Sigmoid colon (tissue), 4 donors: ENCODE measurements around the gene NAP1L5.

Experiments
- EP300 ChIP-seq, 4 donors: sonication (generic); formaldehyde crosslinking; IDR thresholded peaks; one replicate each; pipeline ENCODE4 v1.6.1; 2017; ENCODE audit warnings: antibody characterized with exemption in 4 of 4
- POLR2A ChIP-seq, 2 donors: fragments of 450-650 bp; IDR thresholded peaks; one replicate each; pipeline ENCODE4 v1.6.1; 2016; ENCODE audit warnings: antibody characterized with exemption in 2 of 2, mild to moderate bottlenecking in 2 of 2, moderate library complexity in 2 of 2
- POLR2AphosphoS5 ChIP-seq, 4 donors: sonication (generic); formaldehyde crosslinking; IDR thresholded peaks; one replicate each; pipeline ENCODE4 v1.6.1; 2017; ENCODE audit warnings: antibody characterized with exemption in 4 of 4
- TF ChIP-seq, protein P1 (sequence below), 4 experiments: fragments of 450-650 bp in 3 of 4; fragments of 200-600 bp in 1 of 4; IDR thresholded peaks; one replicate each; pipeline ENCODE4 v1.5.1; 2016 to 2019; ENCODE audit warnings: antibody characterized with exemption in 4 of 4, mild to moderate bottlenecking in 3 of 4, moderate library complexity in 2 of 4

DNA sequence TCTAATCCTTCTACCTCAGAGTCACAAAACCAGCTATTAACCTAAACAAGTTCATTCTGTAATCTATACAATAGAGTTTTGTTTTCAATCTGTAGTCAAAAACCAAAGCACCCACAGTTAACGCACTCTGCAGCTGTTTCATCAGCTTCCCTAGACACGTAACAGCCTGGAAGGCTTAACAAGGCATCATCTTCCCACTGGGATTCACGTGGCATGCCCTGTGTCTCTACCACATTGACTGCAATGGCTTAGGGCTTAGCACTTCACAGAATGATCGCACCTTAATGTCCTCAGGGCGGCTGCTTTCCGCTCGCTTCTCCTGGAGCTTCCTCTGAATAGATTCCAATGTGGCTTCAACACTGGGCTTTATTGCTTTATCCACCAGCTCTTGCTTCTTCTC, 49.7 kb upstream of the NAP1L5 start:
- TF ChIP-seq, protein P1, sequence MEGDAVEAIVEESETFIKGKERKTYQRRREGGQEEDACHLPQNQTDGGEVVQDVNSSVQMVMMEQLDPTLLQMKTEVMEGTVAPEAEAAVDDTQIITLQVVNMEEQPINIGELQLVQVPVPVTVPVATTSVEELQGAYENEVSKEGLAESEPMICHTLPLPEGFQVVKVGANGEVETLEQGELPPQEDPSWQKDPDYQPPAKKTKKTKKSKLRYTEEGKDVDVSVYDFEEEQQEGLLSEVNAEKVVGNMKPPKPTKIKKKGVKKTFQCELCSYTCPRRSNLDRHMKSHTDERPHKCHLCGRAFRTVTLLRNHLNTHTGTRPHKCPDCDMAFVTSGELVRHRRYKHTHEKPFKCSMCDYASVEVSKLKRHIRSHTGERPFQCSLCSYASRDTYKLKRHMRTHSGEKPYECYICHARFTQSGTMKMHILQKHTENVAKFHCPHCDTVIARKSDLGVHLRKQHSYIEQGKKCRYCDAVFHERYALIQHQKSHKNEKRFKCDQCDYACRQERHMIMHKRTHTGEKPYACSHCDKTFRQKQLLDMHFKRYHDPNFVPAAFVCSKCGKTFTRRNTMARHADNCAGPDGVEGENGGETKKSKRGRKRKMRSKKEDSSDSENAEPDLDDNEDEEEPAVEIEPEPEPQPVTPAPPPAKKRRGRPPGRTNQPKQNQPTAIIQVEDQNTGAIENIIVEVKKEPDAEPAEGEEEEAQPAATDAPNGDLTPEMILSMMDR (IDR thresholded peaks at IDR 0.05): no peak
- TF ChIP-seq POLR2AphosphoS5 (IDR thresholded peaks at IDR 0.05) (no peak), POLR2A (IDR thresholded peaks at IDR 0.05) (no peak), EP300 (IDR thresholded peaks at IDR 0.05) (no peak)
